GM19351 (cell line): ENCODE data around the gene CHMP2A.
"Not testable (repeated sequence)": the region's sequence is repeated elsewhere in the genome, so short reads cannot be mapped to it uniquely, and the experiment has no call there.

Experiments used
- ATAC-seq: cut with Tn5 transposase; IDR thresholded peaks from one replicate; pipeline ENCODE4 v1.9.1; 2021; ENCODE audit warnings: mild to moderate bottlenecking, moderate library complexity; ENCODE audit not compliant: unreplicated experiment

The CHMP2A gene

GRCh38 chr19:58542641-58543372 lies 12.1 kb downstream of the CHMP2A start:
- not testable (repeated sequence) for ATAC-seq

- not testable (repeated sequence) for ATAC-seq
Observed at GRCh38 chr19:58539169-58539559, 15.7 kb downstream of the CHMP2A start.

- ATAC-seq, result no peak
Observed at GRCh38 chr19:58538257-58539168, 16.4 kb downstream of the CHMP2A start.

GRCh38 chr19:58536852-58537798 lies 17.8 kb downstream of the CHMP2A start:
- ATAC-seq, result no peak

- no peak for ATAC-seq
Observed at GRCh38 chr19:58535857-58536256, 19.0 kb downstream of the CHMP2A start.

- no peak for ATAC-seq
Observed at GRCh38 chr19:58531034-58531840, 23.7 kb downstream of the CHMP2A start.

- ATAC-seq, result no peak
Observed at GRCh38 chr19:58529405-58529804, 25.5 kb downstream of the CHMP2A start.

GRCh38 chr19:58522709-58523108 lies 32.2 kb downstream of the CHMP2A start:
- ATAC-seq, result no peak

- ATAC-seq, result no peak
Observed at GRCh38 chr19:58521651-58522050, 33.3 kb downstream of the CHMP2A start.

GRCh38 chr19:58520257-58520599 lies 34.7 kb downstream of the CHMP2A start:
- no peak for ATAC-seq

GRCh38 chr19:58519355-58520256 lies 35.3 kb downstream of the CHMP2A start, which contains the start of gene ZBTB45:
Gene ZBTB45 (minus strand): TSS chr19:58519810. CDS start chr19:58517673, 2,137 bp downstream.
- peak; percentile 76 for ATAC-seq

GRCh38 chr19:58519087-58519354 lies 35.9 kb downstream of the CHMP2A start:
- no peak for ATAC-seq

- ATAC-seq, result no peak
Observed at GRCh38 chr19:58518256-58519086, 36.4 kb downstream of the CHMP2A start.

GRCh38 chr19:58516964-58517833 lies 37.7 kb downstream of the CHMP2A start:
- no peak for ATAC-seq

- ATAC-seq, result no peak
Observed at GRCh38 chr19:58516246-58516836, 38.6 kb downstream of the CHMP2A start.

- no peak for ATAC-seq
Observed at GRCh38 chr19:58515259-58515658, 39.6 kb downstream of the CHMP2A start.

GRCh38 chr19:58514564-58515022 lies 40.3 kb downstream of the CHMP2A start:
- no peak for ATAC-seq
